ENCODE data around the gene CBX3. TPM values are rescaled to one million over a fixed set of nuclear protein-coding genes. Genes with fewer than 3 reads are reported as not detected.
A peak's percentile ranks its signal among the peaks of the same experiment; 100 is the strongest.

CBX3 gene
- total and polyA plus RNA-seq, 2 of the 13 experiments (the other 11 are each of a cell fraction or from before 2014, with no cell fraction given): 53.9 to 249 TPM

- TF ChIP-seq GPBP1L1 (CRISPR knock-in tag; IDR thresholded peaks at IDR 0.05) (no peak), SCMH1 (CRISPR knock-in tag; IDR thresholded peaks at IDR 0.05; ENCODE audit: borderline replicate concordance) (no peak), GTF3A (CRISPR knock-in tag; conservative IDR thresholded peaks at IDR 0.05) (no peak), ZNF563 (CRISPR knock-in tag; IDR thresholded peaks at IDR 0.05) (peak; percentile 22; the same call in 1 of the 2 replicates), ZNF30 (CRISPR knock-in tag; IDR thresholded peaks at IDR 0.05) (no peak), SMAD1 (CRISPR knock-in tag; IDR thresholded peaks at IDR 0.05; ENCODE audit: borderline replicate concordance, low read depth) (0 out of 2 replicates have a peak, but pooled peaks have one; percentile 35), NFE2L1 (CRISPR knock-in tag; IDR thresholded peaks at IDR 0.05; ENCODE audit: borderline replicate concordance) (no peak), ZNF333 (CRISPR knock-in tag; IDR thresholded peaks at IDR 0.05; ENCODE audit: borderline replicate concordance) (no peak), GFI1 (CRISPR knock-in tag; IDR thresholded peaks at IDR 0.05; ENCODE audit: borderline replicate concordance) (no peak), MTERF4 (CRISPR knock-in tag; IDR thresholded peaks at IDR 0.05) (no peak), TMF1 (CRISPR knock-in tag; IDR thresholded peaks at IDR 0.05; ENCODE audit: low read depth) (no peak; the same call in 1 of the 2 replicates), CREB1 (IDR thresholded peaks at IDR 0.05) (no peak), CREB1 (CRISPR knock-in tag; IDR thresholded peaks at IDR 0.05) (no peak), ZNF260 (CRISPR knock-in tag; IDR thresholded peaks at IDR 0.05; ENCODE audit: borderline replicate concordance, low read depth) (no peak), ZC3H13 (CRISPR knock-in tag; IDR thresholded peaks at IDR 0.05) (no peak), TRAFD1 (CRISPR knock-in tag; IDR thresholded peaks at IDR 0.05; ENCODE audit: borderline replicate concordance) (no peak), NFIB (CRISPR knock-in tag; IDR thresholded peaks at IDR 0.05; ENCODE audit: borderline replicate concordance) (no peak), MXD3 (CRISPR knock-in tag; IDR thresholded peaks at IDR 0.05) (no peak), GMEB2 (CRISPR knock-in tag; IDR thresholded peaks at IDR 0.05; ENCODE audit: low read depth) (no peak), HOMEZ (CRISPR knock-in tag; IDR thresholded peaks at IDR 0.05; ENCODE audit: low read depth) (0 out of 2 replicates have a peak, but pooled peaks have one; percentile 32), ISX (CRISPR knock-in tag; conservative IDR thresholded peaks at IDR 0.05) (no peak), ZNF253 (CRISPR knock-in tag; IDR thresholded peaks at IDR 0.05; ENCODE audit: borderline replicate concordance) (no peak)
These were observed 49.4 kb upstream of the CBX3 start, which contains the start of gene NFE2L3 (continued) for GRCh38 chr7:26151953-26152781.

All from HepG2 (cell line).